K562 (cell line): ENCODE measurements around the gene BRWD1. TPM values are rescaled to one million over a fixed set of nuclear protein-coding genes. Genes with fewer than 3 reads are reported as not detected.

Experiments used
- ATAC-seq: fragments of 200-7000 bp; cut with Tn5 transposase; 3 replicates; pipeline ENCODE4 v1.9.1; 2020; ENCODE audit warnings: moderate library complexity
- BruUV-seq: library from RNA; stranded (reverse); fragments of 400-500 nt; replicated peaks from 2 replicates; lab custom pipeline; 2021; lab: Mats Ljungman, UMichigan
- CTCF ChIA-PET: fragments of 300-600 bp; formaldehyde crosslinking; extraction: SDS; loops from one replicate; lab custom pipeline; 2021; ENCODE audit warnings: low intra/inter-chr PET ratio; lab: Yijun Ruan, JAX
- POLR2A ChIA-PET: fragments of 300-600, 350-650 bp; sonication (Branson Sonifier 250); formaldehyde crosslinking; extraction: SDS; loops from one replicate; lab custom pipeline; 2021; ENCODE audit warnings: antibody characterized with exemption, inconsistent platforms; lab: Yijun Ruan, JAX
- DNase-seq, 4 experiments: peaks; one replicate each; pipeline versions ENCODE4 v3.0.0 to v3.0.0-alpha.2; 2011 to 2018; ENCODE audit warnings: low spot score in 3 of 4, mixed read lengths in 3 of 4; ENCODE audit errors: extremely low read depth in 1 of 4
- FAIRE-seq: peaks from 2 replicates; lab custom pipeline; 2011; peaks lifted over from hg19 to GRCh38; lab: Jason Lieb, UNC
- H2AFZ ChIP-seq: 2 replicates; pipeline ENCODE4 v1.6.0; 2011; ENCODE audit warnings: low read depth, low read length, control low read depth, inconsistent platforms
- H3K27ac ChIP-seq: fragments of 200-600 bp; 3 replicates; pipeline ENCODE4 v1.8.0; 2011; ENCODE audit warnings: low read depth, mild to moderate bottlenecking, control low read depth, inconsistent platforms, low read length, moderate library complexity, mixed read lengths; ENCODE audit errors: extremely low read depth
- H3K27me3 ChIP-seq, 2 experiments: fragments of 300-600 bp in 1 of 2; 2 replicates in 1 of 2; 3 replicates in 1 of 2; pipeline versions ENCODE4 v1.6.0 to v1.8.0; 2011; ENCODE audit warnings: inconsistent platforms in 2 of 2, low read length in 2 of 2, mild to moderate bottlenecking in 1 of 2, mixed read lengths in 1 of 2, moderate library complexity in 1 of 2; ENCODE audit not compliant: control insufficient read depth in 2 of 2, insufficient read depth in 2 of 2
- H3K36me3 ChIP-seq: fragments of 300-600 bp; 3 replicates; pipeline ENCODE4 v1.8.0; 2011; ENCODE audit warnings: mild to moderate bottlenecking, low read length, inconsistent platforms; ENCODE audit not compliant: control insufficient read depth, insufficient read depth
- H3K4me1 ChIP-seq, 2 experiments: fragments of 200-600 bp in 1 of 2; replicated peaks in 1 of 2; 2 replicates in 1 of 2; 3 replicates in 1 of 2; pipeline versions ENCODE4 v1.5.1 to v1.8.0; 2011; ENCODE audit warnings: inconsistent platforms in 2 of 2, low read length in 2 of 2, mild to moderate bottlenecking in 1 of 2, mixed read lengths in 1 of 2, moderate library complexity in 1 of 2; ENCODE audit not compliant: control insufficient read depth in 2 of 2, insufficient read depth in 2 of 2
- H3K4me2 ChIP-seq: 2 replicates; pipeline ENCODE4 v1.6.1; 2011; ENCODE audit warnings: low read length, control low read depth, inconsistent platforms, mixed read lengths; ENCODE audit not compliant: insufficient read depth
- H3K4me3 ChIP-seq: fragments of 200-600 bp; sonication (generic), shearing (Covaris generic); 2 replicates; pipeline ENCODE4 v1.5.1; 2016; ENCODE audit warnings: control low read depth, inconsistent platforms
- H3K79me2 ChIP-seq: fragments of 200-600 bp; 3 replicates; pipeline ENCODE4 v1.8.0; 2011; ENCODE audit warnings: low read length, inconsistent platforms; ENCODE audit not compliant: control insufficient read depth, insufficient read depth
- H3K9ac ChIP-seq, 2 experiments: 2 replicates each; pipeline versions ENCODE4 v1.6.0 to v1.6.1; 2011; ENCODE audit warnings: low read depth in 2 of 2, low read length in 2 of 2, control low read depth in 1 of 2, inconsistent platforms in 1 of 2, mild to moderate bottlenecking in 1 of 2, mixed read lengths in 1 of 2; ENCODE audit not compliant: insufficient read depth in 1 of 2
- H3K9me1 ChIP-seq: one replicate; pipeline ENCODE4 v1.6.0; 2011; ENCODE audit warnings: inconsistent platforms, mild to moderate bottlenecking, low read length, moderate library complexity; ENCODE audit not compliant: control insufficient read depth, insufficient read depth
- H3K9me3 ChIP-seq: replicated peaks from 2 replicates; pipeline ENCODE4 v1.5.1; 2011; ENCODE audit warnings: low read depth, low read length, inconsistent platforms; ENCODE audit not compliant: control insufficient read depth, insufficient read depth
- H4K20me1 ChIP-seq: replicated peaks from 2 replicates; pipeline ENCODE4 v1.6.1; 2011; ENCODE audit warnings: low read length, inconsistent platforms, mixed read lengths; ENCODE audit not compliant: control insufficient read depth, insufficient read depth
- CHD7 ChIP-seq: fragments of 200-600 bp; sonication (generic); IDR thresholded peaks from one replicate; pipeline ENCODE4 v1.6.1; 2012; ENCODE audit warnings: mild to moderate bottlenecking, low read depth, low read length, inconsistent platforms
- HNRNPL ChIP-seq: fragments of 200-400 bp; formaldehyde crosslinking; IDR thresholded peaks from 2 replicates; pipeline ENCODE4 v1.6.1; 2017; ENCODE audit warnings: low read depth, mild to moderate bottlenecking, low read length
- RBM39 ChIP-seq: fragments of 200-400 bp; formaldehyde crosslinking; optimal IDR thresholded peaks from 2 replicates; pipeline ENCODE3; 2018; ENCODE audit warnings: low read depth, low read length
- RNF2 ChIP-seq: sonication (generic); IDR thresholded peaks from 2 replicates; pipeline ENCODE4 v1.6.1; 2016
- RREB1 ChIP-seq: fragments of 250-450 bp; sonication (Bioruptor Pico); IDR thresholded peaks from 2 replicates; pipeline ENCODE4 v1.4.0; 2020
- WHSC1 ChIP-seq: IDR thresholded peaks from one replicate; pipeline ENCODE4 v1.6.1; 2012; ENCODE audit warnings: low read length, control low read depth, inconsistent platforms
- WGBS: fragments of 100-300 bp; shearing (Covaris generic); methylation state at CpG from one replicate; pipeline ENCODE4 v1.1.6; 2016; ENCODE audit warnings: low coverage, mixed read lengths; ENCODE audit not compliant: insufficient coverage; ENCODE audit errors: missing lambda C conversion rate; 5-methylcytosine and 5-hydroxymethylcytosine counted together
- in situ Hi-C: fragments of 300-500 bp; cut with MboI; formaldehyde crosslinking; loops from 4 replicates; pipeline ENCODE4 v1.15.0; 2018; ENCODE audit warnings: inconsistent platforms, mixed read lengths
- intact Hi-C: fragments of 100-400 bp; cut with micrococcal nuclease; formaldehyde crosslinking; loops from 2 replicates; pipeline ENCODE4 v1.14.2; 2022
- polyA plus RNA-seq, 8 experiments: library from polyadenylated mRNA; depleted of rRNA in 4 of 8; stranded (reverse) in 5 of 8; unstranded in 3 of 8; fragments of >200 nt; fragmentation: Nextera tagmentation in 2 of 8; fragmentation: Illumina TruSeq in 1 of 8; extraction: Ambion mirVana in 2 of 8; extraction: Trizol in 1 of 8; gene quantifications; 2 replicates each; pipeline versions ENCODE4 v1.2.1 to v1.2.3, GENCODE V29; 2011 to 2014; ENCODE audit warnings: inconsistent platforms in 1 of 8, missing spikeins in 1 of 8
- total RNA-seq, 7 experiments: library from RNA; depleted of rRNA in 6 of 7; stranded (reverse); fragments of >200 nt in 6 of 7; fragmentation: Illumina TruSeq in 2 of 7; extraction: Trizol in 2 of 7; gene quantifications; 2 replicates each; pipeline versions ENCODE4 v1.2.1 to v1.2.3, GENCODE V29; 2011 to 2021; ENCODE audit warnings: low replicate concordance in 1 of 7

BRWD1 gene
- total and polyA plus RNA-seq, 9 of the 15 experiments (the other 6 are each of a cell fraction or from before 2014, with no cell fraction given) = 10.1 to 60.2 (median 34.1) TPM

GRCh38 chr21:39216290-39216689 lies 97.1 kb downstream of the BRWD1 start:
- Histone ChIP-seq H3K4me2 (no peak overlapping the region), H3K9me3 (no peaks in the 10 kb centered on the region), H3K27me3 (no peaks in the 10 kb centered on the region), H3K9ac (no peak overlapping the region), H3K4me3 (no peak overlapping the region), H4K20me1 (no peaks in the 10 kb centered on the region), H3K36me3 (peaks cover 73% of the 10 kb centered on the region), H3K4me1 (no peaks in the 10 kb centered on the region), H3K27ac (no peak overlapping the region), H3K9me1 (no peaks in the 10 kb centered on the region), H3K79me2 (no peaks in the 10 kb centered on the region), H2AFZ (no peak overlapping the region)
- CTCF ChIA-PET = no interaction called here
- FAIRE-seq (no peak), DNase-seq (peak in 1 of 4 experiments; percentile 7), ATAC-seq (peak; percentile 65)
- POLR2A ChIA-PET = no interaction called here
- in situ Hi-C loops = no loop called here
- no TSS peak for BruUV-seq
- intact Hi-C loops = no loop called here
- 78% methylated on average over 2 of the region's 2 CpGs for whole genome bisulfite sequencing
- TF ChIP-seq CHD7 (no peak), RNF2 (no peak), WHSC1 (no peak), RREB1 (no peak), RBM39 (no peak), HNRNPL (no peak)
